ENCODE measurements around the gene CDKAL1. TPM values are rescaled to one million over a fixed set of nuclear protein-coding genes. Genes with fewer than 3 reads are reported as not detected.

CDKAL1 gene
- total RNA-seq, 1 experiment from 2014 or later: 20.6 TPM

DNA sequence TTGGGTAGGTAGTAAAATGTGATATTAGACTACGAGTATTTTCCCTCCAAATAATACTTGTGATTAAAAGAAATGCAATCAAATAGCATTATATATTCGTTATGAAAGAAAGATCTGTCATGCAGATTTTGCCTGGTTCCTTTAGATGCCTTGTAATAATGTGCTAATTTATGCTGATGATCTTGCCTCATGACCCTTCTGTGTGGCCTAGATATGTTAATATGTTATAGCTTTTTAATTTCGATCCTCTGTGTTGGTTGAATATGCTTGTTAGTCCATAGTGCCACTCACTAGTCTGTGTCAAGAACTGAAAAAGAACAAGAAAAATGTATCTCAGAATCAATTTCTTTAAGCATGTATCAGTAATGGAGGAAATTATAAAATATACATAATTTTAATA, 31.9 kb downstream of the CDKAL1 start:
- no peak for ATAC-seq
- Mint-ChIP-seq H3K27ac (no peak overlapping the region), H3K4me1 (peaks cover 24% of the 10 kb centered on the region), H3K36me3 (peaks cover 3% of the 10 kb centered on the region; the same call in 1 of the 2 replicates), H3K9me3 (no peaks in the 10 kb centered on the region), H3K27me3 (ENCODE audit: low read depth) (no peaks in the 10 kb centered on the region), H3K4me3 (no peak overlapping the region)
- TF ChIP-seq MXD4 (CRISPR knock-in tag; IDR thresholded peaks at IDR 0.05; ENCODE audit: borderline replicate concordance): no peak
- TF ChIP-seq, protein P1, sequence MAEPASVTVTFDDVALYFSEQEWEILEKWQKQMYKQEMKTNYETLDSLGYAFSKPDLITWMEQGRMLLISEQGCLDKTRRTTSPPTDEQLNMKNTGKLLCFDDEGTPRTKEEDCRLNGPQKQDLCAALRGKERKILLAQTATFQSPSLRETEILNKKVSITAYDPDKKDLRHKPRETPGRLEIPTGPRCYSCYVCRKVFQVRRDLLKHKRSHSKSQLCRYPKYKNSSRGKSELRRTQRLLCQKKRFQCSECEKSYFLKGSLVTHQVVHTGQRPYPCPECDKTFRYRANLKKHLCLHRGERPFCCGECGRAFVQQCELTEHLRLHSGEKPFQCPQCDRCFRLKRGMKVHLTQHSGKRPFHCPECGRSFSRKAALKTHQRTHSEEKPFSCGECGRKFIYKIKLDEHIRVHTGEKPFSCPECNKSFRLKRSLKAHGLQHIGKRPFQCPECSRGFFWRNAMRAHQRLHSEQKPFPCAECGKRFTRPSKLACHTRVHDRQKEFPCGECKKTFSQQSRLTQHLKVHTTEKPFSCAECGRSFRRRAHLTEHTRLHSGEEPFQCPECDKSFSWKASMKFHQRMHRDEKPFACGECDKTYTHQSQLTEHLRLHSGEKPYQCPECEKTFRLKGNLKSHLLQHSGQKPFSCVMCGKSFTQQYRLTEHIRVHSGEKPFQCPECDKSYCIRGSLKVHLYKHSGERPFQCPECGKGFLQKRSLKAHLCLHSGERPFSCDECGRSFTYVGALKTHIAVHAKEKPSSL (CRISPR knock-in tag; conservative IDR thresholded peaks at IDR 0.05): no peak
- no peak for TF ChIP-seq HMGA2 (CRISPR knock-in tag; IDR thresholded peaks at IDR 0.05)
- no peak for DNase-seq (ENCODE audit: low spot score)
- CTCF ChIA-PET: interaction anchor here (0.8 to 2.4 kb wide), 3 partner anchors 16 to 1022 kb away, joined by 3 to 6 read pairs (median 5); no protein-coding TSS in a partner anchor
- POLR2A ChIA-PET: no interaction called here

DNA sequence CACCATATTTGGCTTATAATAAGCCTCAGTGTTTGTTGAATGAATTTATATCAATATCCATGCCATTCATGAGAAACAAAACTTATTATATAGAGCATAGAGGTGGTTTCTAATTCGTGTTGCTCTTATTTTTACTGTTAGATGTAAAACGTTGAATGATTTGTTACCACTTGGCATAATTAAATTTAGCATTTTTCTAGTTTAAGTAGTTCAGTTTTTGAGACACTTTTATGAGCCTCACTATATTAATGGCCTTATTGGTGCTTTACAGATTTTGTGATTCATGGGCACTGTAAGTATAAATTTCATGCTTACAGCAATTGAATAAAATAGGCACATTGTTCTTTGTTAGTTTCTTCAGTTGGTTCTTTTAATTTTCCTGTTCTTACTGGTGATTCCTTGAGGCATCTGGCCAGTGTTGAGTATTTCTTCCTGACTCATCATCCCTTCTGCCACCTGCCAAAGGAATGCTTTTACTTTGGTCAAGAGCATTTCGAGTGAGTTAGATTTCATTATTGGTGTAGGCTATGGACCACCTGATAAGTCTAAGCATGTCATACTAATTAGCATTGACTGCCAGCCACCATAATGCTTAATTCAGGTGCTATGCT, 34.8 kb downstream of the CDKAL1 start:
- H3K4me3 Mint-ChIP-seq: no peak overlapping the region
- ChIA-PET CTCF (interaction anchor here (1.8 kb wide), 1 partner anchor 19 kb away, joined by 12 read pairs; no protein-coding TSS in a partner anchor), POLR2A (no interaction called here)
- ATAC-seq: no peak
- peaks cover 3% of the 10 kb centered on the region; the same call in 1 of the 2 replicates for H3K36me3 Mint-ChIP-seq
- H3K9me3 Mint-ChIP-seq: no peaks in the 10 kb centered on the region
- peak overlapping the region; percentile 69 for H3K27ac Mint-ChIP-seq
- no peak for DNase-seq (ENCODE audit: low spot score)
- peaks cover 44% of the 10 kb centered on the region for H3K4me1 Mint-ChIP-seq
- H3K27me3 Mint-ChIP-seq (ENCODE audit: low read depth): no peaks in the 10 kb centered on the region
- TF ChIP-seq NR1H2 (CRISPR knock-in tag; IDR thresholded peaks at IDR 0.05) (no peak), RELA (CRISPR knock-in tag; IDR thresholded peaks at IDR 0.05; ENCODE audit: borderline replicate concordance) (no peak)
- TF ChIP-seq, protein P2, sequence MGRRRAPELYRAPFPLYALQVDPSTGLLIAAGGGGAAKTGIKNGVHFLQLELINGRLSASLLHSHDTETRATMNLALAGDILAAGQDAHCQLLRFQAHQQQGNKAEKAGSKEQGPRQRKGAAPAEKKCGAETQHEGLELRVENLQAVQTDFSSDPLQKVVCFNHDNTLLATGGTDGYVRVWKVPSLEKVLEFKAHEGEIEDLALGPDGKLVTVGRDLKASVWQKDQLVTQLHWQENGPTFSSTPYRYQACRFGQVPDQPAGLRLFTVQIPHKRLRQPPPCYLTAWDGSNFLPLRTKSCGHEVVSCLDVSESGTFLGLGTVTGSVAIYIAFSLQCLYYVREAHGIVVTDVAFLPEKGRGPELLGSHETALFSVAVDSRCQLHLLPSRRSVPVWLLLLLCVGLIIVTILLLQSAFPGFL (CRISPR knock-in tag; IDR thresholded peaks at IDR 0.05; ENCODE audit: borderline replicate concordance): no peak
- TF ChIP-seq, protein P3, sequence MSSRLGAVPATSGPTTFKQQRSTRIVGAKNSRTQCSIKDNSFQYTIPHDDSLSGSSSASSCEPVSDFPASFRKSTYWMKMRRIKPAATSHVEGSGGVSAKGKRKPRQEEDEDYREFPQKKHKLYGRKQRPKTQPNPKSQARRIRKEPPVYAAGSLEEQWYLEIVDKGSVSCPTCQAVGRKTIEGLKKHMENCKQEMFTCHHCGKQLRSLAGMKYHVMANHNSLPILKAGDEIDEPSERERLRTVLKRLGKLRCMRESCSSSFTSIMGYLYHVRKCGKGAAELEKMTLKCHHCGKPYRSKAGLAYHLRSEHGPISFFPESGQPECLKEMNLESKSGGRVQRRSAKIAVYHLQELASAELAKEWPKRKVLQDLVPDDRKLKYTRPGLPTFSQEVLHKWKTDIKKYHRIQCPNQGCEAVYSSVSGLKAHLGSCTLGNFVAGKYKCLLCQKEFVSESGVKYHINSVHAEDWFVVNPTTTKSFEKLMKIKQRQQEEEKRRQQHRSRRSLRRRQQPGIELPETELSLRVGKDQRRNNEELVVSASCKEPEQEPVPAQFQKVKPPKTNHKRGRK (CRISPR knock-in tag; IDR thresholded peaks at IDR 0.05; ENCODE audit: borderline replicate concordance): no peak
- TF ChIP-seq, protein P4, sequence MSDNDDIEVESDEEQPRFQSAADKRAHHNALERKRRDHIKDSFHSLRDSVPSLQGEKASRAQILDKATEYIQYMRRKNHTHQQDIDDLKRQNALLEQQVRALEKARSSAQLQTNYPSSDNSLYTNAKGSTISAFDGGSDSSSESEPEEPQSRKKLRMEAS (CRISPR knock-in tag; IDR thresholded peaks at IDR 0.05): no peak

DNA sequence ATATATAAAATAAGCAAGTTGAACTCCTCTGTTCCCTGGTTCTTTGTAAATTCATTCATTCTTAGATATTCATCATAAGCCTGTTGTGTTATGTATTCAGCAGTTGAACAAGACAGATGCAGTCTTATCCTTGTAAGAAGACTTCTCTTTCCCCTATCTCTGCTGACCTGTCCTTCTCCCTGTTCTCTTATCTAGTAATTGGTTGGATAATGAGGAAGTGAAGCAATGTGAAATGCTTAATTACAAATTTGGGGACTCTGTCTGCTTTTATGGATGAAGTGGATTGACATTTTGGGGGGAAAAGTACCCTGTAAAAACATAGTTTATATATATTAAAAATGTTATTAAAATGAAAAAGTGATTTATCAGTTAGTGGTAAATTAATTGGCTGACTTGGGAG, 37.0 kb downstream of the CDKAL1 start:
- H3K9me3 Mint-ChIP-seq: no peaks in the 10 kb centered on the region
- DNase-seq (ENCODE audit: low spot score): no peak
- H3K4me3 Mint-ChIP-seq: no peak overlapping the region
- CTCF ChIA-PET: interaction anchor here (0.6 kb wide), 1 partner anchor 20 kb away, joined by 3 read pairs; no protein-coding TSS in a partner anchor
- peaks cover 30% of the 10 kb centered on the region for H3K4me1 Mint-ChIP-seq
- POLR2A ChIA-PET: no interaction called here
- H3K36me3 Mint-ChIP-seq: peaks cover 3% of the 10 kb centered on the region; the same call in 1 of the 2 replicates
- TF ChIP-seq ZNF121 (CRISPR knock-in tag; IDR thresholded peaks at IDR 0.05) (no peak), SMAD3 (CRISPR knock-in tag; IDR thresholded peaks at IDR 0.05; ENCODE audit: borderline replicate concordance) (no peak), FOXP1 (CRISPR knock-in tag; IDR thresholded peaks at IDR 0.05; ENCODE audit: borderline replicate concordance) (no peak)
- no peak overlapping the region for H3K27ac Mint-ChIP-seq
- H3K27me3 Mint-ChIP-seq (ENCODE audit: low read depth): no peaks in the 10 kb centered on the region
- ATAC-seq: no peak

DNA sequence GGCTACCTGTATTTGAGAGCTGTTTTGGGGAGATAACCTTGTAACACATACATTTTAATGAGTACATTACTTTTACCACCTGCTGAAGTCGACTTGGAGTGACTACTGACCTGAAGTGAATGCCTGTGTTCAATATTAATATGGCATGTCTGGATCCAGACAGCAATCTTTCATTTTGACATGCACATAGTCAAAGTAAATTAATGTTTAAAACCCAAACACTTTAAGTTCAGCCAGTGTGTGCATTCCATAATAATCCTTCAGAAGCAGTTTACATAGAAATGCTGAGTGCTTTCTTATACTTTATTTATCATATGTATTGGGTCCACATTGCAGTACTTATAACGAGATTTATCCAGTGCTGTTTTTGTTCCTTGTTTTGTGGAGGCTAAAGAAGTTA, 38.0 kb downstream of the CDKAL1 start:
- Mint-ChIP-seq H3K27me3 (ENCODE audit: low read depth) (no peaks in the 10 kb centered on the region), H3K27ac (0 out of 2 replicates have a peak overlapping the region, but pooled peaks have one; percentile 8), H3K9me3 (no peaks in the 10 kb centered on the region), H3K4me1 (peaks cover 29% of the 10 kb centered on the region), H3K36me3 (peaks cover 1% of the 10 kb centered on the region; the same call in 1 of the 2 replicates), H3K4me3 (no peak overlapping the region)
- ATAC-seq: no peak
- DNase-seq (ENCODE audit: low spot score): no peak
- ChIA-PET POLR2A (no interaction called here), CTCF (no interaction called here)
- TF ChIP-seq GABPB1 (CRISPR knock-in tag; IDR thresholded peaks at IDR 0.05) (no peak), TEAD1 (CRISPR knock-in tag; IDR thresholded peaks at IDR 0.05) (no peak), SP1 (CRISPR knock-in tag; conservative IDR thresholded peaks at IDR 0.05) (no peak), FOXJ3 (CRISPR knock-in tag; IDR thresholded peaks at IDR 0.05; ENCODE audit: borderline replicate concordance) (no peak), PRRX2 (CRISPR knock-in tag; IDR thresholded peaks at IDR 0.05) (no peak), ZNF416 (CRISPR knock-in tag; IDR thresholded peaks at IDR 0.05) (no peak)
- TF ChIP-seq, protein P5, sequence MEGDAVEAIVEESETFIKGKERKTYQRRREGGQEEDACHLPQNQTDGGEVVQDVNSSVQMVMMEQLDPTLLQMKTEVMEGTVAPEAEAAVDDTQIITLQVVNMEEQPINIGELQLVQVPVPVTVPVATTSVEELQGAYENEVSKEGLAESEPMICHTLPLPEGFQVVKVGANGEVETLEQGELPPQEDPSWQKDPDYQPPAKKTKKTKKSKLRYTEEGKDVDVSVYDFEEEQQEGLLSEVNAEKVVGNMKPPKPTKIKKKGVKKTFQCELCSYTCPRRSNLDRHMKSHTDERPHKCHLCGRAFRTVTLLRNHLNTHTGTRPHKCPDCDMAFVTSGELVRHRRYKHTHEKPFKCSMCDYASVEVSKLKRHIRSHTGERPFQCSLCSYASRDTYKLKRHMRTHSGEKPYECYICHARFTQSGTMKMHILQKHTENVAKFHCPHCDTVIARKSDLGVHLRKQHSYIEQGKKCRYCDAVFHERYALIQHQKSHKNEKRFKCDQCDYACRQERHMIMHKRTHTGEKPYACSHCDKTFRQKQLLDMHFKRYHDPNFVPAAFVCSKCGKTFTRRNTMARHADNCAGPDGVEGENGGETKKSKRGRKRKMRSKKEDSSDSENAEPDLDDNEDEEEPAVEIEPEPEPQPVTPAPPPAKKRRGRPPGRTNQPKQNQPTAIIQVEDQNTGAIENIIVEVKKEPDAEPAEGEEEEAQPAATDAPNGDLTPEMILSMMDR (IDR thresholded peaks at IDR 0.05): no peak
